Measurements from ENCODE around the gene TPPP. TPM values are rescaled to one million over a fixed set of nuclear protein-coding genes. Genes with fewer than 3 reads are reported as not detected.
"Not testable (repeated sequence)": the region's sequence is repeated elsewhere in the genome, so short reads cannot be mapped to it uniquely, and the experiment has no call there.

TPPP gene
- polyA plus RNA-seq (2011; rRNA removed), result 1.0 and 1.2 TPM in 2 replicates
- 1.1 and 1.3 TPM in 2 replicates for polyA plus RNA-seq (2012; cell fraction: cytosol; rRNA removed)
- polyA plus RNA-seq (2012; cell fraction: nucleus; rRNA removed), result 2.4 and 3.6 TPM in 2 replicates
- 1.2 to 1.5 TPM (median 1.4 TPM) in 3 replicates for polyA plus RNA-seq (2017; fragmentation: RNase III; extraction: RNeasy Plus Mini Kit Qiagen cat#74134 plus additional on column Dnase treatment)
- 1.8 and 2.6 TPM in 2 replicates for polyA minus RNA-seq (2011; rRNA and poly(A)+ RNA removed)

GRCh38 chr5:693271-694041 lies at the start of gene TPPP:
Gene TPPP (minus strand): TSS chr5:693352. CDS start chr5:678060, 15,292 bp downstream.
- no CpG with 5 or more reads among the region's 109 CpGs for WGBS (ENCODE audit: missing lambda C conversion rate)
- POLR2A ChIA-PET, H3K9me3 ChIP-seq, FAIRE-seq, CTCF ChIA-PET, H3K4me1 ChIP-seq: not testable (repeated sequence)
- ATAC-seq (peak; percentile 58 to 78), DNase-seq (ENCODE audit: low read depth in 1 of 2, low spot score in 1 of 2) (peak; percentile 63 to 66)
- peak within 1 kb of the TSS; percentile 100 for H3K4me2 ChIP-seq
- H3K27ac ChIP-seq, result peak within 1 kb of the TSS; percentile 72 to 81
- TF ChIP-seq POLR2A (IDR thresholded peaks at IDR 0.05; ENCODE audit: low read length), result peak; percentile 54
- TF ChIP-seq PHF8 (IDR thresholded peaks at IDR 0.05; ENCODE audit: borderline replicate concordance, low read depth), result peak; percentile 49; the same call in 1 of the 2 replicates
- H3K4me3 ChIP-seq, result peak within 1 kb of the TSS; percentile 65

GRCh38 chr5:742276-742675 lies 49.1 kb upstream of the TPPP start:
- FAIRE-seq; DNase-seq (ENCODE audit: low read depth in 1 of 2, low spot score in 1 of 2); H3K4me3 ChIP-seq; H3K4me1 ChIP-seq; H3K9me3 ChIP-seq; H3K27ac ChIP-seq; H3K4me2 ChIP-seq; ATAC-seq; CTCF ChIA-PET; POLR2A ChIA-PET: not testable (repeated sequence)
- WGBS (ENCODE audit: missing lambda C conversion rate), result 71% methylated on average over 6 of the region's 6 CpGs

GRCh38 chr5:734145-734544 lies 41.0 kb upstream of the TPPP start:
- H3K9me3 ChIP-seq; H3K27ac ChIP-seq; H3K4me2 ChIP-seq; POLR2A ChIA-PET; DNase-seq (ENCODE audit: low read depth in 1 of 2, low spot score in 1 of 2); ATAC-seq; H3K4me1 ChIP-seq; CTCF ChIA-PET; H3K4me3 ChIP-seq; FAIRE-seq: not testable (repeated sequence)
- no CpG with 5 or more reads among the region's 1 CpG for WGBS (ENCODE audit: missing lambda C conversion rate)

- H3K4me1 ChIP-seq; FAIRE-seq; H3K4me3 ChIP-seq; CTCF ChIA-PET; H3K27ac ChIP-seq; H3K9me3 ChIP-seq; ATAC-seq; H3K4me2 ChIP-seq; POLR2A ChIA-PET; DNase-seq (ENCODE audit: low read depth in 1 of 2, low spot score in 1 of 2): not testable (repeated sequence)
- WGBS (ENCODE audit: missing lambda C conversion rate), result 75% methylated on average over 10 of the region's 10 CpGs
These were observed 39.8 kb upstream of the TPPP start for GRCh38 chr5:732754-733454.

GRCh38 chr5:729225-729624 lies 36.1 kb upstream of the TPPP start:
- ATAC-seq; DNase-seq (ENCODE audit: low read depth in 1 of 2, low spot score in 1 of 2); H3K4me3 ChIP-seq; H3K4me2 ChIP-seq; FAIRE-seq; H3K9me3 ChIP-seq; CTCF ChIA-PET; H3K4me1 ChIP-seq; H3K27ac ChIP-seq: not testable (repeated sequence)
- 39% methylated on average over 5 of the region's 7 CpGs for WGBS (ENCODE audit: missing lambda C conversion rate)
- POLR2A ChIA-PET, result interaction anchor here (0.7 kb wide), 1 partner anchor 50 kb away, joined by 4 read pairs; no protein-coding TSS in a partner anchor

GRCh38 chr5:727087-727486 lies 33.9 kb upstream of the TPPP start:
- H3K4me1 ChIP-seq, H3K27ac ChIP-seq, CTCF ChIA-PET, H3K9me3 ChIP-seq, POLR2A ChIA-PET, H3K4me2 ChIP-seq, H3K4me3 ChIP-seq, FAIRE-seq: not testable (repeated sequence)
- peak in 1 of 2 experiments; percentile 40 for DNase-seq (ENCODE audit: low read depth in 1 of 2, low spot score in 1 of 2)
- ATAC-seq, result peak in 1 of 2 experiments; percentile 69; a peak in 3 of 6 replicates
- 72% methylated on average over 5 of the region's 9 CpGs for WGBS (ENCODE audit: missing lambda C conversion rate)

GRCh38 chr5:723865-724264 lies 30.7 kb upstream of the TPPP start:
- 65% methylated on average over 2 of the region's 6 CpGs for WGBS (ENCODE audit: missing lambda C conversion rate)
- FAIRE-seq; H3K4me2 ChIP-seq; DNase-seq (ENCODE audit: low read depth in 1 of 2, low spot score in 1 of 2); H3K4me3 ChIP-seq; CTCF ChIA-PET; H3K27ac ChIP-seq; POLR2A ChIA-PET; H3K4me1 ChIP-seq: not testable (repeated sequence)
- ATAC-seq, result peak; percentile 5 to 54; a peak in 3 of 6 replicates
- H3K9me3 ChIP-seq, result peaks cover 14% of the 10 kb centered on the region

- ATAC-seq, result 0 out of 6 replicates have a peak, but pooled peaks of 1 of the 2 experiments have one; percentile 16
- H3K4me1 ChIP-seq; H3K4me3 ChIP-seq; H3K4me2 ChIP-seq; H3K27ac ChIP-seq; POLR2A ChIA-PET; FAIRE-seq; DNase-seq (ENCODE audit: low read depth in 1 of 2, low spot score in 1 of 2); CTCF ChIA-PET: not testable (repeated sequence)
- 60% methylated on average over 3 of the region's 4 CpGs for WGBS (ENCODE audit: missing lambda C conversion rate)
- H3K9me3 ChIP-seq, result peaks cover 15% of the 10 kb centered on the region
These were observed 30.2 kb upstream of the TPPP start for GRCh38 chr5:723309-723708.

- CTCF ChIA-PET, result interaction anchor here (0.6 to 1.2 kb wide), 2 partner anchors 17 to 183 kb away, joined by 3 read pairs; no protein-coding TSS in a partner anchor
- POLR2A ChIA-PET; H3K27ac ChIP-seq; H3K4me3 ChIP-seq; DNase-seq (ENCODE audit: low read depth in 1 of 2, low spot score in 1 of 2); H3K4me2 ChIP-seq; H3K4me1 ChIP-seq; ATAC-seq; FAIRE-seq: not testable (repeated sequence)
- 2% methylated on average over 1 of the region's 1 CpG for WGBS (ENCODE audit: missing lambda C conversion rate)
- H3K9me3 ChIP-seq, result peaks cover 24% of the 10 kb centered on the region
These were observed 26.2 kb upstream of the TPPP start for GRCh38 chr5:719379-719778.
